Activated naive CD8-positive, alpha-beta T cell treated with anti-CD3 and anti-CD28 coated beads, Interleukin-2, amount 50 U/mL, for 16 hours (primary cell): ENCODE data around the gene OR2C3.
"Not testable (repeated sequence)": the region's sequence is repeated elsewhere in the genome, so short reads cannot be mapped to it uniquely, and the experiment has no call there.

Experiments
- DNase-seq: peaks from one replicate; pipeline ENCODE4 v3.0.0-alpha.2; 2020; ENCODE audit warnings: low read depth, low spot score

Gene OR2C3

DNA sequence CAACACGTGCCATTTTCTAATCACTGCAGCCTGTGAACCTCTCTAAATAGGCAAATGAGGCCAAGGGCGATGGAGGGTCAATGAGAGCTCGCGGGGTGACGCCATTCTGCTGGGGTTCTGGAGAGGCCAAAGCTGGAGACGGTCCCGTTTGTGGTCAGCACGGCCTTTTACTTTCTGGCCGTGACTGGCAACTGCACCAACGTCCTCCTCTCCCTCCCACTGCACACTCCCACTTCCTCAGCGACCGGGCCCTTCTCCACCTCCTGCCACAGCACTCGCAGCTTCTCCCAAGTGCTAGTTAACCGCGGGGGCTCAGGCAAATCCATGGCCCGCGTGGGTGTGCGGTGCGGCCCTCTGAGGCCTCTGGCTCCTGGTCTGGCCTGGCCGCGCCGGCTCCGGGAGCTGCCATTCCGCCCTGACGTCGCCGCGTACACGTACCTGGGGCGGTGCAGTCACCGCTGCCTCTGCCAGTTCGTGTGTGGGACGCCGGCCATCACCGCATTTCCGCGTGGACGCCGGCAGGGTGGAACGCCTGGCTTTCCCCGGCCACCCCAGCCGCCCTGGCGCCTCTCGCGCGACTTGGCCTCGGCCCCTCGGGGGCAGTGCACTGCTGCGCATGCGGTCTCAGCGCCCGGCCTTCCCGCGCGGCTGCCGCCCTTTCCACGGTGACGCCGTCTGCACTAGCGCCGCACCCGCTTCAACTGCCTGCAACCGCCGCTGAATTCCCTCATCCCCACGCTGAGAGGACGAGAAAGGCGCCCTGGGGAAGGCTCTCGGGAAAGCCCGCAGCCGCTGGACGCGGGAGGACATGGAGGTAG lies 18.2 kb downstream of the OR2C3 start:
- no peak for DNase-seq

DNA sequence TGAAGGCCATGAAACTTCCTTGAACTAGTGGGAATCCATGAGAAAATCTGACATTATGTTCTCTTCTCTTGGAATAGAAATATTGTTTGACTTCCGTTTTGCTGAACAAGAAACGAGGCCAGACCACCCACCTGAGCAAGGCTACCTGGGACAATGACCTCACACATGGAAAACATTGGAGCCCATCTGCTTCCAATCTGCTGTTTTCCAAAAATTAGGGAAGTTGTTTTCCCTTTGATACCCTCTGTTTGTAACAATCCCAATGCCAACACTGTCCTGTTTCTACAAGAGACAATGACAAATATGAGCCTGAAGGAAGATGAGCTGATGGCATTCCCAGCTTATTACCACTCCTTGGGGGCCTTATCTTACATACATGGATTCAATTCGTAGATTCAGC lies 29.4 kb downstream of the OR2C3 start:
- no peak for DNase-seq

DNA sequence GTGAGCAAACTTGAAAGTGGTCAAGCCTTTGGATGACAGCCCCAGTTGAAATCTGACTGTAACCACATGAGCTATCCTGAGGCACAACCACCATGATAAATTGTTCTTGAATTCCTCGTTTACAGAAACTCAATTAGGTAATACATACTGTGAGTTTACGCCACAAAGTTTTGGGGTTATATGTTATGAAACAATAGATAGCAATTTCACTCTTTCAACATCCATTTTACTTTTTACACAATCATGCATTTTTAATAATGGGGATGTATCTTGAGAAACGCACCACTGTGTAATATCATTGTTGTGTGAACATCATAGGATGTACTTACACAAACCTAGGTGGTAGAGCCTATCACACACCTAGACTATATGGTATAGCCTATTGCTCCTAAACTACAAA lies 35.4 kb downstream of the OR2C3 start:
- DNase-seq: no peak

DNA sequence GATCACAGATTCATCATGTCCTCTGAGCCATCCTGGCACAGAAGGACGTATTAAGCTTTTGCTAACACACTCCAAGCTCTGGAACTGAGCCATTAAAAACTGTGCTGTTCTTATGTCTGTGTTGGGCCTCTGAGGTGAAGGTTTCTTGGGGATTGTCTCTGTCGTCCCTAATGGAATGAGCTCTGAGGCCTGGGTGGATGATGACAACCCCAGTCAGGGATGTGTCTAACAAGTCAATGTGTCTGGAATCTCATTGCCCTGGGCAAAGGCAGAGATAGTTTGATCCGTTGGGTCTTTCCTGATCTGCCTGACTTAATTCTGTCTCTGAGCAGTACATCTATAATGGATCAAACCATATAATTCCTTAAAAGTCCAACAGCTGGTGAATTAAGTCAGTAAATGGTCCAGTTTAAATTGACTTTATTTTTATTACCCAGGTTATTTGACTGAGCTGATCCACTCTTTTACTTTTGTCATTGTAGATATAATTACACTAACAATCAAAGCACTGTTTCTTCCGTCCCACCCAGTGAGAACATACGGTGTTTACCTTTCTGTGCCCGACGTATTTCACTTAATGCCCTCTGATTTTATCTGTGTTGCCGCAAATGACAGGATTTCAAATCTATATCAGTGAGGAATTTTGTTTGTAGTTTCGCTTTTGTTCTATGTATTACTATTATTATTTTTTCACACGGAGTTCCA lies 39.5 kb downstream of the OR2C3 start:
- no peak for DNase-seq

DNA sequence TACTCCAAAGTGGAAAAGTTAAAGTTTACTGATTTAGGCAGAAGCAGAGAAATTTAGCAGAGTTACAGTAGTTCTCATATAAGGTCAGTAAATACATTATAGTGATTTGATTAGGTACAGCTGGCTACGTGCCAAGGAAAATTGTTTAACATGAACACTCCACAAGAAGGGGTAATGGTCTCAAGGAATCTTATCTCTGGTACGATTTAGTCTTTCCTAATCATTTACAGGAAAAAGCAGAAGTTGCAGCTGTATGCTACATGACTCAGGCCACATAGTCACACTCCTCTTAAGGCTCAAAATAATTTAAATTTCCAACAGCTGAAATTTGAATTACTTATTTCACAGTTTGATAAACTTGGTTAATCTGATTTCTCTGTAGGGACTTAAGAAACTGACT lies 41.5 kb downstream of the OR2C3 start:
- DNase-seq: no peak

DNA sequence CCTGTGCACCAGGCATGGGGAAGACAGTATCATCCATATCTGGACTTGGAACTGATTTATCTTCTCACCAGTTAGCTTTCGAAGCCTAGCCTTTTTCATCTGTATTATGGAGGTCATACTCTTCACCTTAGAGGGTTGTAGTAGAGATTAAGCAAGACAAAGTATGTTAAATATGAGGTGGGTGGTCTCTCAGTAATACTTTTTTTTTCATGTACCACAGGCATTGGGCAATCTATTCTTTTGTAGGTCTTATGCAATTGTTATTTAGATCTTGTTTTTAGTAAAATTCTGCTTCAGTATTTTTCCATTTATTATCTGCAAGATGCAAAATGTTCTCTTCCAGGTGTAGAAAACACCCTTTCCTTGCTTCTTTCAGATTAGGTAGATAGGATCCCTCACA lies 43.1 kb downstream of the OR2C3 start:
- no peak for DNase-seq

DNA sequence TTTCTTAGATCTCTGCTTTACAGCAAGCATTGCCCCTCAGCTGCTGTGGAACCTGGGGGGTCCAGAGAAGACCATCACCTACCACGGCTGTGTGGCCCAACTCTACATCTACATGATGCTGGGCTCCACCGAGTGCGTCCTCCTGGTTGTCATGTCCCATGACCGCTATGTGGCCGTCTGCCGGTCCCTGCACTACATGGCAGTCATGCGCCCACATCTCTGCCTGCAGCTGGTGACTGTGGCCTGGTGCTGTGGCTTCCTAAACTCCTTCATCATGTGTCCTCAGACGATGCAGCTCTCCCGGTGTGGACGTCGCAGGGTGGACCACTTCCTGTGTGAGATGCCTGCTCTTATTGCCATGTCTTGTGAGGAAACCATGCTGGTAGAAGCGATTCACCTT lies 44.9 kb downstream of the OR2C3 start:
- no peak for DNase-seq

DNA sequence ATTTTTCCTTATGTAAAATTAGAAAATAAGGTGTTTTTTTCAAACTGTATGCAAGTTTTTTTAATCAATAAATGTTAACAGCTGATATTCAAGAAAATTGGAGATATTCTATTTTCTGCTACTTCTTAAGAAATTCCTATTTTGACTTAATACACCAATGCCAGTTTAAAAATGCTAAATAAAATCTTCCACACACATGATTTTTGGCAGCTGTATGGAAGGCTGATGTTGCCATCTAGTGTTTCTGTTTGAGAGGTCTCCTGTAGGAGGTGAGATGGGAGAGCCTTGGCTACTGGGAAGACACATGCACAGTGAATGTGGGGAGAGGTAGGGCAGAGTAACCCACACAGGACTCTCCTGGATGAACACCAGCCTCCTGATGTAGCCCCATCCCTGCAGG lies 49.2 kb downstream of the OR2C3 start:
- peak; percentile 1 for DNase-seq

DNA sequence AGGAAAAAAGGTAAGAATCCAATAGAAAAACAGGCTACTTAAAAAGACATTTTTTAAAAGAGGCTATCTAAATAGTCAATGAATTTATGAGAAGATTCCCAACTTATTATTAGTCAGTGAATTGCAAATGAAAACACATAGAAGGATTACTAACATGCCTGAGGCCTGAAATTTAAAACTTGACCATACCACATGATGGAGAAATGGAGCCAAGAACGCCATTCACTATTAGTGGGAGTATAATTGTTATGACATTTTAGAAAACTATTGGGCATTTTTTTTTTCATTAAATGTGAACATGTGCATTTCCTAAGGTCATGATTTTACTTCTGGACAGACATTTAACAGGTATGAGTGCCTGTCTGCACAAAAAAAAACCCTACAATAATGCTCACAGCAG lies 53.5 kb downstream of the OR2C3 start:
- DNase-seq: no peak

DNA sequence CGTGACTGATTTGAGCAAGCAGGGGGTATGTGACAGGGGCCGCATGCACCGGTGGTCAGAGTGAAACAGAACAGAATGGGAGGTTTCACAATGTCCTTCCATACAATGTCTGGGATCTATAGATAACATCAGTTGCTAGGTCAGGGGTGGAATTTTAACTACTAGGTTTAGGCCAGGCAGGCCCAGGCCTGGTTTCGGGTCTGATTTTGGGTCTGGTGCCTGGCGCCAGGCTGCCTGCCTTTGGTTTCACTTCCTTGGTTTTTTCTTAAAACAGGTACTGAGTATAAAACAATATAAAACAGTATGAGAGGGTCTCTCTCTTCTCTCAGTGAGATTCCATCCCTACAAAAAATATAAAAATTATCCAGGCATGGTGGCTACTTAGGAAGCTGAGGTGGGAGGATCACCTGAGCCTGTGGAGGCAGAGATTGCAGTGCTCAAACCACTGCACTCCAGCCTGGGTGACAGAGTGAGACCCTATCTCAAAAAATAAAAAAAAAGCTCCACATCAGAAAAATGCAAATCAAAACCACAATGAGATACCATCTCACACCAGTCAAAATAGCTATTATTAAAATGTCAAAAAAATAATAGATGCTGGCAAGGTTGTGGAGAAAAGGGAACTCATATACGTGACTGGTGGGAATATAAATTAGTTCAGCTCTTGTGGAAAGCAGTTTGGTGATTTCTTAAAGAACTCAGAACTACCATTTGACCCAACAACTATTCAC lies 59.7 kb downstream of the OR2C3 start:
- not testable (repeated sequence) for DNase-seq

DNA sequence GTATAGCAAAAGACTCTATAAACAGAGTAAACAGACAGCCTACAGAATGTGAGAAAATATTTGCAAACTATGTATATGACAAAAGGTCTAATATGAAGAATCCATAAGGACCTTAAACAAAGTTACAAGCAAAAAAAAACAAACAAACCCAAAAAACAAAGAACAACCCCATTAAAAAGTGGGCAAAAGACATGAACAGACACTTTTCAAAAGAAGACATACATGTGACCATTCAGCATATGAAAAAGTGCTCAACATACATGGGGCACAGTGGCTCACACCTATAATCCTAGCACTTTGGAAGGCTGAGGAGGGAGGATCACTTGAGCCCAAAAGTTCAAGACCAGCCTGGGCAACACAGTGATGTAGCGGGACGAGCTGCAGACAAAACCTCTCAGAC lies 60.4 kb downstream of the OR2C3 start:
- no peak for DNase-seq
